K562 (cell line): ENCODE data around the gene NOTCH1. TPM values are rescaled to one million over a fixed set of nuclear protein-coding genes. Genes with fewer than 3 reads are reported as not detected.

Experiments used
- ATF1 ChIP-seq, 2 experiments: fragments of 450-650 bp in 1 of 2; IDR thresholded peaks; 2 replicates each; pipeline ENCODE4 v1.6.1; 2016; ENCODE audit warnings: missing compliant biosample characterization in 1 of 2, missing genetic modification characterization in 1 of 2
- BRF2 ChIP-seq: IDR thresholded peaks from 3 replicates; pipeline ENCODE4 v1.6.1; 2011; ENCODE audit warnings: borderline replicate concordance, mild to moderate bottlenecking; ENCODE audit not compliant: insufficient read length, insufficient read depth
- CEBPZ ChIP-seq: fragments of 150-350 bp; IDR thresholded peaks from 2 replicates; pipeline ENCODE4 v1.6.1; 2014; ENCODE audit warnings: low read depth, mild to moderate bottlenecking, low read length, borderline replicate concordance
- CREM ChIP-seq: IDR thresholded peaks from 2 replicates; pipeline ENCODE4 v1.6.1; 2014; ENCODE audit warnings: antibody characterized with exemption, low read depth
- FOS ChIP-seq: IDR thresholded peaks from 3 replicates; pipeline ENCODE4 v1.6.1; 2011; ENCODE audit not compliant: insufficient read length; ENCODE audit errors: extremely low read depth
- FOSL1 ChIP-seq: fragments of 200-800 bp; sonication (Bioruptor generic); conservative IDR thresholded peaks from 2 replicates; pipeline ENCODE4 v1.6.1; 2016; ENCODE audit warnings: missing genetic modification characterization, missing compliant biosample characterization
- FUS ChIP-seq: fragments of 200-400 bp; formaldehyde crosslinking; optimal IDR thresholded peaks from 2 replicates; pipeline ENCODE3; 2017; ENCODE audit warnings: low read depth, low read length
- MAZ ChIP-seq, 2 experiments: fragments of 450-650 bp in 1 of 2; sonication (generic) in 1 of 2; formaldehyde crosslinking; IDR thresholded peaks in 1 of 2; conservative IDR thresholded peaks in 1 of 2; 2 replicates each; pipeline versions ENCODE4 v1.4.0 to v1.5.0; 2020; ENCODE audit warnings: mild to moderate bottlenecking in 1 of 2, missing genetic modification reagents in 1 of 2
- MED1 ChIP-seq: sonication (generic); formaldehyde crosslinking; IDR thresholded peaks from 2 replicates; pipeline ENCODE4 v1.8.1; 2023; ENCODE audit warnings: missing genetic modification reagents, borderline replicate concordance
- RCOR1 ChIP-seq, 2 experiments: IDR thresholded peaks; 2 replicates each; pipeline ENCODE4 v1.6.1; 2012; ENCODE audit warnings: low read depth in 2 of 2, low read length in 2 of 2, borderline replicate concordance in 1 of 2, improper control_type of control experiment in 1 of 2
- RFX7 ChIP-seq: fragments of 250-450 bp; sonication (Bioruptor Pico); IDR thresholded peaks from 2 replicates; pipeline ENCODE4 v1.5.1; 2021; ENCODE audit warnings: mild to moderate bottlenecking
- TBP ChIP-seq: optimal IDR thresholded peaks from 2 replicates; pipeline ENCODE3; 2011; ENCODE audit warnings: low read depth, low read length, improper control_type of control experiment
- TCF7 ChIP-seq: sonication (generic); IDR thresholded peaks from 2 replicates; pipeline ENCODE4 v1.6.1; 2016; ENCODE audit warnings: antibody characterized with exemption, borderline replicate concordance
- ZNF408 ChIP-seq: fragments of 250-450 bp; sonication (Bioruptor Pico); IDR thresholded peaks from 2 replicates; pipeline ENCODE4 v1.4.0; 2020; ENCODE audit warnings: low read depth, mild to moderate bottlenecking, moderate library complexity
- ZNF445 ChIP-seq: fragments of 250-450 bp; sonication (Bioruptor Pico); IDR thresholded peaks from 2 replicates; pipeline ENCODE4 v1.4.0; 2020; ENCODE audit warnings: low read depth, mild to moderate bottlenecking, moderate library complexity
- ZNF551 ChIP-seq: fragments of 250-450 bp; sonication (Bioruptor Pico); IDR thresholded peaks from 2 replicates; pipeline ENCODE4 v1.5.0; 2021; ENCODE audit warnings: mild to moderate bottlenecking, moderate library complexity
- polyA plus RNA-seq, 8 experiments: library from polyadenylated mRNA; depleted of rRNA in 4 of 8; stranded (reverse) in 5 of 8; unstranded in 3 of 8; fragments of >200 nt; fragmentation: Nextera tagmentation in 2 of 8; fragmentation: Illumina TruSeq in 1 of 8; extraction: Ambion mirVana in 2 of 8; extraction: Trizol in 1 of 8; gene quantifications; 2 replicates each; pipeline versions ENCODE4 v1.2.1 to v1.2.3, GENCODE V29; 2011 to 2014; ENCODE audit warnings: inconsistent platforms in 1 of 8, missing spikeins in 1 of 8
- total RNA-seq, 7 experiments: library from RNA; depleted of rRNA in 6 of 7; stranded (reverse); fragments of >200 nt in 6 of 7; fragmentation: Illumina TruSeq in 2 of 7; extraction: Trizol in 2 of 7; gene quantifications; 2 replicates each; pipeline versions ENCODE4 v1.2.1 to v1.2.3, GENCODE V29; 2011 to 2021; ENCODE audit warnings: low replicate concordance in 1 of 7
- TF ChIP-seq, protein P1 (sequence below): sonication (generic); formaldehyde crosslinking; IDR thresholded peaks from 2 replicates; pipeline ENCODE4 v1.8.0; 2023; ENCODE audit warnings: mild to moderate bottlenecking, missing genetic modification reagents

Gene NOTCH1
- total and polyA plus RNA-seq, 9 of the 15 experiments (the other 6 are each of a cell fraction or from before 2014, with no cell fraction given): 0.03 to 31.4 (median 2.3) TPM

GRCh38 chr9:136545965-136546696 lies at the start of gene NOTCH1 (continued):
- TF ChIP-seq CREM (peak; percentile 62), ZNF551 (CRISPR knock-in tag) (no peak), FOSL1 (tag) (no peak), FOS (no peak), BRF2 (no peak), MED1 (CRISPR knock-in tag) (no peak), TCF7 (no peak), MAZ (CRISPR knock-in tag; conservative IDR thresholded peaks at IDR 0.05 in 1 of 2, IDR thresholded peaks at IDR 0.05 in 1 of 2) (peak; percentile 71 to 80), ZNF445 (CRISPR knock-in tag) (no peak), RCOR1 (IDR thresholded peaks at IDR 0.05; ENCODE audit: borderline replicate concordance in 1 of 2, low read depth in 2 of 2, low read length in 2 of 2) (no peak), FUS (peak; percentile 60), CEBPZ (no peak), TBP (no peak), ATF1 (CRISPR knock-in tag; IDR thresholded peaks at IDR 0.05) (no peak), ATF1 (tag; IDR thresholded peaks at IDR 0.05) (peak; percentile 55), ZNF408 (CRISPR knock-in tag) (no peak), RFX7 (CRISPR knock-in tag) (no peak)
- TF ChIP-seq, protein P1, sequence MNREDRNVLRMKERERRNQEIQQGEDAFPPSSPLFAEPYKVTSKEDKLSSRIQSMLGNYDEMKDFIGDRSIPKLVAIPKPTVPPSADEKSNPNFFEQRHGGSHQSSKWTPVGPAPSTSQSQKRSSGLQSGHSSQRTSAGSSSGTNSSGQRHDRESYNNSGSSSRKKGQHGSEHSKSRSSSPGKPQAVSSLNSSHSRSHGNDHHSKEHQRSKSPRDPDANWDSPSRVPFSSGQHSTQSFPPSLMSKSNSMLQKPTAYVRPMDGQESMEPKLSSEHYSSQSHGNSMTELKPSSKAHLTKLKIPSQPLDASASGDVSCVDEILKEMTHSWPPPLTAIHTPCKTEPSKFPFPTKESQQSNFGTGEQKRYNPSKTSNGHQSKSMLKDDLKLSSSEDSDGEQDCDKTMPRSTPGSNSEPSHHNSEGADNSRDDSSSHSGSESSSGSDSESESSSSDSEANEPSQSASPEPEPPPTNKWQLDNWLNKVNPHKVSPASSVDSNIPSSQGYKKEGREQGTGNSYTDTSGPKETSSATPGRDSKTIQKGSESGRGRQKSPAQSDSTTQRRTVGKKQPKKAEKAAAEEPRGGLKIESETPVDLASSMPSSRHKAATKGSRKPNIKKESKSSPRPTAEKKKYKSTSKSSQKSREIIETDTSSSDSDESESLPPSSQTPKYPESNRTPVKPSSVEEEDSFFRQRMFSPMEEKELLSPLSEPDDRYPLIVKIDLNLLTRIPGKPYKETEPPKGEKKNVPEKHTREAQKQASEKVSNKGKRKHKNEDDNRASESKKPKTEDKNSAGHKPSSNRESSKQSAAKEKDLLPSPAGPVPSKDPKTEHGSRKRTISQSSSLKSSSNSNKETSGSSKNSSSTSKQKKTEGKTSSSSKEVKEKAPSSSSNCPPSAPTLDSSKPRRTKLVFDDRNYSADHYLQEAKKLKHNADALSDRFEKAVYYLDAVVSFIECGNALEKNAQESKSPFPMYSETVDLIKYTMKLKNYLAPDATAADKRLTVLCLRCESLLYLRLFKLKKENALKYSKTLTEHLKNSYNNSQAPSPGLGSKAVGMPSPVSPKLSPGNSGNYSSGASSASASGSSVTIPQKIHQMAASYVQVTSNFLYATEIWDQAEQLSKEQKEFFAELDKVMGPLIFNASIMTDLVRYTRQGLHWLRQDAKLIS (CRISPR knock-in tag): peak; percentile 63; the same call in 1 of the 2 replicates
